Activated naive CD4-positive, alpha-beta T cell treated with Interleukin-2 at 50 U/mL for 16 hours (primary cell): Measurements from ENCODE around the gene EML6.

Experiments used
- DNase-seq: peaks from one replicate; pipeline ENCODE4 v3.0.0-alpha.2; 2020

The EML6 gene

DNA sequence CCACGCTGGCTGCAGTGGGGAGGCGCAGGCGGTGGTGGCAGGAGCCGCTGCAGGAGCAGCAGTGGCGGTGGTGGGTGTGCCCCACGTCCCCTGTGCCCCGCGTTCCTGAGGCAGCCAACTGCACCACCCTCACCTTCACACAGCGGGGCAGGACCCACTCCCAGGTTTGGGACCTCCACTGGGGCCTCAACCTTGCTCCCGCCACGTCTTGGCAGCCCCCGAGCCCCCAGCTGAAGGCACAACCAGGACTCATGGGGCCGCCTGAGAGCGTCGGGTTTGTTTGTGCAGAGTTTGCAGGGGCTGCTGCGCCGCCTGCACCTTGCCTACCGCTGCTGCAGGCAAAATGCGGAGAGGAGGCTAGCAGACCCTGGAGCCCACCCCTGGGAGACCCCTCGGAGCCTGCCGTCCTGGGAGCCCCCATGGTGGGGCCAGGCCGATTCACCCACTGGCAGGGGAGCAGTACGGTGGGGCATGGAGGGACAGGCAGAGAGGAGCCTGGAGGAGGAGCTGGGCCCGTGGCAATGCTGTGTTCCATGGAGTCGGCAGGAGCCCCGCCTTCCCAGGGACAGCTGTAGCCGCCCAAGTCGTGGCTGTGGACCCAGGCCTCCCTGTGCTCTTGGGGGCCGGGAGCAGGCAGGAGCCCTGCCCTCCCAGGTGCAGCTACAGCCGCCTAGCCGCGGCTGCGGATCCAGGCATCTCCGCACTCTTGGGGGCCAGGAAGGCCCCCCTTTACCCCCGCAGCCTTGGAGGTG lies 14.7 kb upstream of the EML6 start:
- no peak for DNase-seq

- DNase-seq, result no peak
Measured at GRCh38 chr2:54709336-54709809, 14.1 kb upstream of the EML6 start.

- no peak for DNase-seq
Measured at GRCh38 chr2:54710216-54710615, 13.2 kb upstream of the EML6 start.

DNA sequence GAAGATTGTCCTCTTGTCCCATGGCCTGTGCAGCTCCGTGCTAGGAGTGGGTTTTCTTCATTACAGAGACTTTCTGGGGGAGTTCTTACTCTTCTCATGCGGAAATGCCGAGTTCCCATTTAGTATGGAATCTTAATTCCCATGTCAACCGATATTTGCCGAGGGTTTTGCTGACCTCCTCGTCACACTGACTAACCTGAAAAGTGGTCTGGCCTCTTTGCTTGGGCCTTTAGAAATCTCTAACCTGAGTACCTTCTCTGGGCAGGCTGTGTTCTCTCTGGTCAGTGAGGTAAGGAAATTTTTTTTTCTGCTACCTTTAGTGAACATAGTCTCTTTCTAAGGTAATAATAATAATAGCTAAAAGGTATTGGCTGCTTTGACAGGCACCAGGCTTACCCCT lies 10.9 kb upstream of the EML6 start:
- DNase-seq, result no peak

DNA sequence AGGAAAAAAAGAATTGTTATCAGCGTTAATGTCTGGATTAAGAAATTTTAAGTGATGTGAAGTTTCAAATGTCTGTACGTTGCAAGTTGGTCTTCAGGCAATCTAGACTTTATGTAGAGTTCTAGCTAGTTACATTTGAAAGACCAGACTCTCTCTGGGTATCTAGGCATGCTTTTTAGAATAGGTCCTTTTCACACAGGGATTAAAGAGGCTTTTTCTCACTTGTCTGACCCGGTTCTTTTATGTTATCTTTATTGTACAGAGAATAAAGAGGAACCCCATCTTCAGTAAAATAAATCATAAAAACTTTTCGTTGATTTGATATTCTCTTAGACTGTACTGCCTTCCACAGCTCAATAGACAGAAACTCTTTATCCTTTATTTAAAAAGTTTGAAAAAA lies 8.5 kb upstream of the EML6 start:
- no peak for DNase-seq

- no peak for DNase-seq
Measured at GRCh38 chr2:54716375-54716774, 7.1 kb upstream of the EML6 start.

DNA sequence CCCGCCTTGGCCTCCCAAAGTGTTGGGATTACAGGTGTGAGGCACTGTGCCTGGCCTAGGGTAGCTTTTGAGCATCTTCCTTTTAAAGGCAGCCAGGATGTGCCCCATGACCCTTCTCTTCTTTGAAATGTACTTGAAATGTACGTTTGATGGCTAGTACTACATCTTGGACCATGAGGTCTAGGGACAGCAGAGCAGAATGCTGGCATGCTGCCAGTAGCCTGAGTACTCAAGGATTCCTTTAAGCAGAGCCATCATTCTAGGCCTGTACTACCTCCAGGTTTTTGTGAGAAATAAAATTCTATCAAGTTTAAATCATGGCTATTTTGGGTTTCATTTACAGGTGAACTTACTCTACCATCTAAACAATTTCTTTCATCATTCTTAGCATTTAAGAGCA lies 2.9 kb upstream of the EML6 start:
- no peak for DNase-seq

DNA sequence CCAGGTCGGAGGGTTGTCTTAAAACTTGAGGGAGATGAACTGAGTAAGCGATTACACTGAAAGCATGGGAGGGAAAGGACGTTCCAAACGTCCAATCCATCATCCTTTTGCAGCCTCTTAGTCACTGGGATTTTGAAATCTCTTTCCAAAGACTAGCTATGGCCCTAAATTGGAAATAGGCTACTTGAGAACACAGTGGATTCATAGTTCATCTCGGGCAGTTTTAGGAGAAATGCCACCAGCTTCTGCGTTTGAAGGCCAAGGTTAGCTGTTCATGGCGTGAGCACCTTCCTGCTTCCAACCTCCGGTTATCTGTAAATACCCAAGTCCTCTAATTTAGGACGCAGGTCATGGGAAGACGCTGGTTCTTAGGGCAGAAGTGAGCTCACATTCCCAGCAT lies 821 bp upstream of the EML6 start:
- DNase-seq, result no peak

DNA sequence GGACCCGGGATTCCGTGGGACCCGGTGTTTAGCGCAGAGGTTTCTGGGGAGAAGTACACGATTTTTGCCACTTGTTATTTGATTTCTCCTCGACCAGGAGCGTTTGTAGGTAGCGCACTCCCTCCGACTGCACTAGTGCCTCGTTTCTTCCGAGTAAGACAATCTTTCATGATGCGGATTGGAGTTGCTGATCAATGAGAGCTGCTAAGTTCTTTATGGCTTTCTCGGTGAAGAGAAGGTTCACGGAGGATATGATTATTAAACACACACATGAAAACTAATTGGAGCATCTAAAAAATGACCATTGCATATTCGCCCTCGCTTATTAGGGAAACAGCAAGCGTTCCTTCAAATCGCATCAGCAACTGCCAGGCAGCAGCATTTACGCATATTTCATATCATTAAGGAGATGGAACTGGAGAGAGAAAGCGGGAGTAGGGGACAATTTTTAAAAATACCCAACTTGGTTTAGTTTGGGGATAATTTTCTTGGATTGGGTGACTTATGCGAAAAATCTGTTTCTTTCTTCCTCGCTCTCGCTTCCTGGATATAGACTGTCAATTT lies 616 bp downstream of the EML6 start:
- DNase-seq, result no peak

DNA sequence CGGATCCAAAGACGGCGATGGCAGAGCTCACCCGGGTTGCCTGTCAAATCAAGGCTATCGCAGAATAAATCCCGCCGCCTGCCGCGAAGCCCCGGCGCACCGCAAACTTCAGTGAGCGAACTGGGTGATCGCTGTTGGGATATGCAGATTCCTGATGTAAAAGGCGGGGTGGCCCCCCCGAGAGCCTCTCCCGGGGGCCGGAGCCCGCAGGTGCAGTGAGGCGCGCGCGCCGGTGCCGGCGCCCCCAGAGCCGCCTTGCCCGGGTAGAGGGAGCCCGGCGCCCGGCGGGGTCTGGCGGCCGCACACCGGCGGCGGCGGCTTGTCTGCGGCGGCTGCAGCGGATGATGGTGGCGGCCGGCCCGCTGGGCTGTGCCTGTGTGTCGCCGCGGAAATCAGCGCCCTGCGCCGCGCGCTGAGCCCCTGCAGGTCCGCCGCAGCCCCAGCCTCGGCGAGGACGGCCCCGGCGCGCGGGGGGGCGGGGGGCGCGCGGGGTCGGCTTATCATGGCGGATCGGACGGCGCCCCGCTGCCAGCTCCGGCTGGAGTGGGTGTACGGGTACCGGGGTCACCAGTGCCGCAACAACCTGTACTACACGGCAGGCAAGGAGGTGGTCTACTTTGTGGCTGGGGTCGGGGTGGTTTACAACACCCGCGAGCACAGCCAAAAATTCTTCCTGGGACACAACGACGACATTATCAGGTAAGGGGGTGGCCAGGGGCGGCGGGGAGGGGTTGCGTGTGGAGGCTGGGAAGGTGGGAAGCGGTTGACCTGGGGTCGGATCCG lies 1.3 kb downstream of the EML6 start:
- DNase-seq, result peak; percentile 30

DNA sequence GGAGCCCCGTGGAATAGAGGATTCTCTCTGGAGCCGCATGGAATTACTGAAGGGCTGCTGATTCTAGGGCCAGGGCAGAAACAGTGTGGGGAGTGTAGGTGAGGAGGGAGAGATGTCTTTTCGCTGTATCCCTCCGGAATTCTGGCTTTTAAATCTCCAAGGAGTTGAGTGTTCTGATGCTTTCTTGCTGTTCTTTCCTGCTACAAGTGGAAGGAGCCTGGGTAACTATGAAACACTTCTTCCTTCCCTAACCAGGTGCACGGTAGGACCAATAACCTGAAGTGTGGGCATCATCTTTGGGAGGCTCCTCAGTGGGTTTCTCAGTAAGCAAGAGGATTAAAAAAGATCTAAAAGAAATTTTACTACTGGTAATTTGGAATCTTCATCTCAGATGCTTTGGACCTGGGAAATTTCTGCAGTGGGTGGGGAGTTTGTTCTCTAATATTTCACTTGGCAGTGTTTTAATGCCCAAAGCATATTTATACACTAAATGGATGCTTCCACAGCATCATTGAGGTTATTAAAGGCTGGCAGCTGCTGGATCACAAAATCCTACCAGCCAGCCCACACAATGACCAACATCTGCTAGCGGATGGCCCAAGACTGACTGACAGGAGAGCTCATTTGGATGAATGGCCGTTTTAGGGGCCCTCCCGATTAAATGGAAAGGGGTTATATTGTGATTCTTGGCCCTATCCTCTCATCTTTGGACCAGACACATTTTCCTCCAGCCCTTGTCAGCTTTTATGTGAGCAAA lies 2.1 kb downstream of the EML6 start:
- no peak for DNase-seq

DNA sequence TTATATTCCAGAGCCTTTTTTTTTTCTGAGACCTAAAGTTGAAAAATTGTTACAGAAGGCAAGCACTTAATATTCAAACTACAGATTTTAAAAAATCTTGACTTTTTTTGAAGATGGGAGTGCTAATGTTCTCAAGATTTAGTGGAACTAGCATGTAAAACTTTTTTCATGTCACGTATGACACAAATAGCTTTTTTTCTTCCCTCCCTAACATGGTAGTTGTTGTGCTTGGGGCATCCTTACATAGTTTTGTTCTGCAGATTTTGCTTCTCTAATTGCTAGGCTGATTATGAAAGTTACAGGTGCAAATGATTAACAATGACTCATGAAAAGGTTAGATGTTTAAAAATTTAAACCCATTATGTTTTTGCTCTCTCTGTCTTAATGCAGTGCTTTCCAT lies 3.0 kb downstream of the EML6 start:
- DNase-seq, result no peak

DNA sequence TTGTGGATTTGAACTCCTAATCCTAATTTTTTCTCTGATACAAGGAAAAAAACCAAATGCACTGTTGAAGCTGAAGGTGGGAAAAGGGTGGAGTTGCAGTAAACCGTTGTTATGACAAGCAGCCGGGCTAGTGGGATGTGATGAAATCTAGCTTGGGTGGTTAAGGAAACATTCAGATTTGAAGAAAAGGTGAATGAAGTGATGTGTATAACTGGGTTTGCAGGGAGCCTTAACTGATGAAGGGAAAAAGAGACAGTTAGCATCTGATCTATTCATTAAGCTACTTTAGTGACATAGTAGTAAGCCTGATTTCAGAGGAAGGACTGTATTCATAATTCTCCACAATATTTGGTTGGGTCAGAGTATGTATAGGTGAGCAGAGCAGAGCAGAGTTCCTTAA lies 3.5 kb downstream of the EML6 start:
- DNase-seq, result no peak

DNA sequence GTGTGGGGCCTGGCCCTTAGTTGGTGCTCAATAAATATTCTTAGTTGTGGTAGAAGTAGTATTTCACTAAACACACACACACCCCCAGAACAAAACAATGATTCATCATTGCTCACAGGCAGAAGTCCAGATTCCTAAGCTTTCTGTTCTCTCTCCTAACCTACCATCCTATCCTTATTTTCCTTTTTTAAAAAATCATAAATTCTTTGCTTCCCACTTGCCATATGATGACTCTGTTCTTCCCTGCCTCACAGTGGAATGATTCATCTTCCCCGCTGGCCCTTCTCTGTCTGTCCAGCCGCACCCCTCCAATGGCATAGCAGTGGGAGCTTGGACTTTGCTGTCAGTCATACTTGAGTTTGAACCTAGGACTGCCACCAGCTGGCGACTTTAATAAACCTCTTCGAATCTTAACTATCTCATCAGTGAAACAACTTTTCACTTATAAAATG lies 5.2 kb downstream of the EML6 start:
- DNase-seq, result no peak

- no peak for DNase-seq
Measured at GRCh38 chr2:54735636-54736035, 12.2 kb downstream of the EML6 start.

- no peak for DNase-seq
Measured at GRCh38 chr2:54738281-54738680, 14.8 kb downstream of the EML6 start.

- no peak for DNase-seq
Measured at GRCh38 chr2:54740333-54740732, 16.9 kb downstream of the EML6 start.

- DNase-seq, result no peak
Measured at GRCh38 chr2:54741250-54741649, 17.8 kb downstream of the EML6 start.

DNA sequence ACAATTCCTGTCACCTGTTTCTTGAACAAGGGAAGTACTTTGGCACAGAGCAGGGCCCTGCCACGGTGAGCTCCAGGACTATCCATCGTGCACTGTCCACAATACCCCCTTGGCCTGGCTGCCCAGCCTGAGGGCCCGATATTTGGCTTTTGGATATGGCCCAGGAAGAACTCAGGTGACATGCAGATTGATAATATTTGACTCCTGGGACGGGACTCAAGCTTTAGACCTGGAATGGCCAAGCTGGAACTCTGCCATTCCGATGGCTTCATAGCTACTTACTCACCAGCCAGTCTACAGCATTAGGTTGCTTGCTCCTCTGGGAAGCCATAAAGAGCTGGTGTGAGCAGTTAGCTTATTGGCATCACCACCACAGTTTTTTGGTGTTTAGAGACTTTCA lies 26.6 kb downstream of the EML6 start:
- DNase-seq, result no peak

- no peak for DNase-seq
Measured at GRCh38 chr2:54752439-54752838, 29.0 kb downstream of the EML6 start.

DNA sequence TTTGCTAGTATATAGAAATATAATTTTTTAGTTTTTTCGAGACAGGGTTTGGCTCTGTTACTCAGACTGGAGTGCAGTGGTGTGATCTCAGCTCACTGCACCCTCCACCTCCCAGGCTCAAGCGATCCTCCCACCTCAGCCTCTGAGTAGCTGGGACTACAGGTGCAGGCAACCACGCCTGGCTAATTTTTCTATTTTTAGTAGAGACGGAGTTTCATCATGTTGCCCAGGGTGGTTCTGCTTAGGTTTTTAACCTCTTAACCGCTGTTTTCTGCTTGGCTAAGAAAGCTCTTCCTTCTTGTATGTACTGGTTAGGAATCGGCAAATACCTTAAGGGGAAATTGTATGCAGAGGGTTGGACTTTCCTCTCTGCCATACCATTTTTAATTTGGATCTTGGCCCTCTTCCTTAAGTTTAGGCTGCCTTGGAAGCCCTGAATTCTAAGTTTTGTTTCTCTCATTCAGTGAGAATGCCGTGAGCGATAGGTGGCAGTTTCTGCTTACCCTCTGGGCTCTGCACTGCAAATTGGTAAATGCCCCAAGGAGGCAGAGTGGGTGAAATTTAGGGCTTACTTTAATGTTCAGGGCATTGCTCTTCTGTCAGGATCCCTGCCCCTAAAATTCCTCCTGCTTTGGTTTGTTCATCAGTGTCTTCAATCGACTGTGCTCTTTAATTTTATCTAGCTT lies 32.3 kb downstream of the EML6 start:
- no peak for DNase-seq

DNA sequence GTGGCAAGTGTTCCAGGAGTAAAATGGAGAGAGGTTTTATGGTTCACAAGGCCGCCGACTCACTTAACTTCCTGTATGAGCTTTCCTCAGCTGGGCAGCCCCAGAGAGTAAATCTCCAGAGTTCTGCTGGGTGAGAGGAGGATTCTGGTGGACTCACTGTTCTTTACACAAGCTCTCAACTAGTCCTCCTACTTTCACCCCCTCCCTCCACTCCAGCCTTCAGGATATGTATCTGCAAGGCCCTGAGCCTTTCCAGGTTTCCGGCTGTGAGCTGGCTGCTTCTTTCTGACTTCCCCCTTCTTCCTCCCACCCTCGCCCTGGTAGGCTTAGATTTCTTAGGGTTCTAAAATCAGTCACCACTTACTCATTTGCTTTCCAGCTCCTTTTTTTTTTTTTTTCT lies 34.0 kb downstream of the EML6 start:
- DNase-seq, result no peak

DNA sequence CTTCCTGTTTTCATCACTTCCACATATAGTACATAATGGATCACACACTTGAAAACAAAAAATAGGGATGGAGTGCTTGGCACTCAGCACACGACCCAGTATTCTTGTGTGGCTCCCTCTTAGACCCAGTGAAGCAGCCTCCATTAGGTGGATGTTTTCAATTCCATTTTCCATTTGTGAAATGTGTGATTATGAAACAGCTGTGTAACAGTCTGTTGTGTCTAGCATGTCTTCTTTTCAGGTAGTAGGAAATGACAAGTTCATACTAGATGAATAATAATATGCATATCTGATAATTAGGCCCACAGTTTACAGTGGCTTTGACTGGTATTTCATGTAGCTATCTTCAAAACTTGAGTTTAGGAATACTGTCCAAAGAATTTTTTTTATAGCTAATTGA lies 35.5 kb downstream of the EML6 start:
- no peak for DNase-seq
